ENCODE results near the gene WDR70. TPM values are rescaled to one million over a fixed set of nuclear protein-coding genes. Genes with fewer than 3 reads are reported as not detected.

The WDR70 gene
- total RNA-seq, 2 donors from 2014 or later = 25.9 to 27.0 TPM

GRCh38 chr5:37736397-37736796 is 357.3 kb downstream of the WDR70 start:
- H3K27me3 ChIP-seq = no peaks in the 10 kb centered on the region
- H3K4me3 ChIP-seq = no peak overlapping the region
- intact Hi-C loops (cut with DNase I) = no loop called here
- DNase-seq (no peak), ATAC-seq (no peak)
- H3K36me3 ChIP-seq (replicated peaks in 1 of 2; ENCODE audit: insufficient read depth in 1 of 2, low read depth in 2 of 2) = peaks cover 0 to 2% of the 10 kb centered on the region in 2 donors
- no peak overlapping the region for H3K27ac ChIP-seq
- H3K4me1 ChIP-seq = peaks cover 5% of the 10 kb centered on the region
- TF ChIP-seq CTCF (IDR thresholded peaks at IDR 0.05) (no peak), POLR2A (IDR thresholded peaks at IDR 0.05) (no peak)
- H3K9me3 ChIP-seq = no peaks in the 10 kb centered on the region
- 93 to 98% methylated on average over 2 of the region's 2 CpGs for WGBS, 2 donors

GRCh38 chr5:37737326-37738056 is 358.4 kb downstream of the WDR70 start:
- no peak overlapping the region for H3K27ac ChIP-seq
- no peak for ATAC-seq
- no peak overlapping the region for H3K4me3 ChIP-seq
- intact Hi-C loops (cut with DNase I) = no loop called here
- no peaks in the 10 kb centered on the region for H3K27me3 ChIP-seq
- WGBS, 2 donors = 91 to 97% methylated on average over 4 of the region's 4 CpGs
- DNase-seq = no peak
- no peaks in the 10 kb centered on the region for H3K9me3 ChIP-seq
- peaks cover 5% of the 10 kb centered on the region for H3K4me1 ChIP-seq
- TF ChIP-seq POLR2A (IDR thresholded peaks at IDR 0.05) (no peak), CTCF (IDR thresholded peaks at IDR 0.05) (no peak)
- H3K36me3 ChIP-seq (replicated peaks in 1 of 2; ENCODE audit: insufficient read depth in 1 of 2, low read depth in 2 of 2) = peaks cover 0 to 2% of the 10 kb centered on the region in 2 donors

GRCh38 chr5:37738057-37738691 is 359.1 kb downstream of the WDR70 start:
- H3K27me3 ChIP-seq = no peaks in the 10 kb centered on the region
- no peaks in the 10 kb centered on the region for H3K9me3 ChIP-seq
- peak in 1 of 4 donors; percentile 45 for DNase-seq
- peaks cover 0 to 2% of the 10 kb centered on the region in 2 donors for H3K36me3 ChIP-seq (replicated peaks in 1 of 2; ENCODE audit: insufficient read depth in 1 of 2, low read depth in 2 of 2)
- no peak for ATAC-seq
- no peak overlapping the region for H3K4me3 ChIP-seq
- peaks cover 5% of the 10 kb centered on the region for H3K4me1 ChIP-seq
- TF ChIP-seq POLR2A (IDR thresholded peaks at IDR 0.05) (no peak), CTCF (IDR thresholded peaks at IDR 0.05) (no peak)
- 79 to 86% methylated on average over 4 of the region's 4 CpGs for WGBS, 2 donors
- intact Hi-C loops (cut with DNase I) = no loop called here
- H3K27ac ChIP-seq = no peak overlapping the region

GRCh38 chr5:37738865-37739488 is 359.9 kb downstream of the WDR70 start:
- TF ChIP-seq CTCF (IDR thresholded peaks at IDR 0.05) (no peak), POLR2A (IDR thresholded peaks at IDR 0.05) (no peak)
- intact Hi-C loops (cut with DNase I) = no loop called here
- H3K9me3 ChIP-seq = no peaks in the 10 kb centered on the region
- H3K27me3 ChIP-seq = no peaks in the 10 kb centered on the region
- H3K27ac ChIP-seq = peak overlapping the region in 1 of 4 donors; percentile 16
- peaks cover 0 to 2% of the 10 kb centered on the region in 2 donors for H3K36me3 ChIP-seq (replicated peaks in 1 of 2; ENCODE audit: insufficient read depth in 1 of 2, low read depth in 2 of 2)
- DNase-seq (no peak), ATAC-seq (no peak)
- 59 to 69% methylated on average over 5 of the region's 5 CpGs for WGBS, 2 donors
- no peak overlapping the region for H3K4me3 ChIP-seq
- peaks cover 5% of the 10 kb centered on the region for H3K4me1 ChIP-seq
